Activated naive CD8-positive, alpha-beta T cell treated with anti-CD3 and anti-CD28 coated beads, Interleukin-2, amount 10 ng/mL, durations not matched to agents 7 days and 5 days (primary cell): Measurements from ENCODE around the gene ELOF1. TPM values are rescaled to one million over a fixed set of nuclear protein-coding genes. Genes with fewer than 3 reads are reported as not detected.

Source experiments
- ATAC-seq: fragments of 150-1000 bp; cut with Tn5 transposase; one replicate; pipeline ENCODE4 v1.10.0; 2021; ENCODE audit warnings: low read depth, moderate library complexity
- POLR2A ChIA-PET: fragments of 350-600 bp; sonication (Branson Sonifier 250); formaldehyde crosslinking; loops from one replicate; lab custom pipeline; 2021; ENCODE audit warnings: antibody characterized with exemption; lab: Charles Lee
- DNase-seq: peaks from one replicate; pipeline ENCODE4 v3.0.0; 2021
- H3K27ac Mint-ChIP-seq: one replicate; pipeline ENCODE4 v1.8.0; 2022; ENCODE audit warnings: mild to moderate bottlenecking, mixed read lengths
- H3K27me3 Mint-ChIP-seq: one replicate; pipeline ENCODE4 v1.8.0; 2022; ENCODE audit warnings: mild to moderate bottlenecking, moderate library complexity, mixed read lengths
- H3K36me3 Mint-ChIP-seq: one replicate; pipeline ENCODE4 v1.8.0; 2021; ENCODE audit warnings: mild to moderate bottlenecking, mixed read lengths
- H3K4me1 Mint-ChIP-seq: one replicate; pipeline ENCODE4 v1.8.0; 2021; ENCODE audit warnings: mixed read lengths
- H3K4me3 Mint-ChIP-seq: one replicate; pipeline ENCODE4 v1.8.0; 2022; ENCODE audit warnings: mild to moderate bottlenecking, moderate library complexity, mixed read lengths
- H3K9me3 Mint-ChIP-seq: one replicate; pipeline ENCODE4 v1.8.0; 2021; ENCODE audit warnings: mixed read lengths
- total RNA-seq, 2 experiments: library from RNA; stranded (reverse); gene quantifications; one replicate each; pipeline ENCODE4 v1.2.3, GENCODE V29; 2021

ELOF1 gene
- total RNA-seq, 2 experiments from 2014 or later: 47.0 to 49.0 TPM

GRCh38 chr19:11506967-11507366 lies 52.1 kb downstream of the ELOF1 start:
- POLR2A ChIA-PET: interaction anchor here (0.7 to 1.8 kb wide), 6 partner anchors 12 to 671 kb away, joined by 3 to 9 read pairs (median 6); partner anchors contain the start of genes ELOF1 and TMED1
- Mint-ChIP-seq H3K9me3 (no peaks in the 10 kb centered on the region), H3K27ac (peak overlapping the region; percentile 87), H3K4me1 (peaks cover 13% of the 10 kb centered on the region), H3K4me3 (peak overlapping the region; percentile 89), H3K36me3 (peaks cover 7% of the 10 kb centered on the region), H3K27me3 (no peaks in the 10 kb centered on the region)
- no peak for DNase-seq
- ATAC-seq: no peak

GRCh38 chr19:11506101-11506555 lies 52.9 kb downstream of the ELOF1 start:
- H3K4me3 Mint-ChIP-seq: peak overlapping the region; percentile 89
- peak overlapping the region; percentile 87 for H3K27ac Mint-ChIP-seq
- peaks cover 13% of the 10 kb centered on the region for H3K4me1 Mint-ChIP-seq
- no peaks in the 10 kb centered on the region for H3K9me3 Mint-ChIP-seq
- no peak for DNase-seq
- POLR2A ChIA-PET: interaction anchor here (0.7 to 1.8 kb wide), 9 partner anchors 13 to 670 kb away, joined by 3 to 9 read pairs (median 6); partner anchors contain the start of genes ECSIT, ELOF1 and TMED1
- peak; percentile 43 for ATAC-seq
- H3K36me3 Mint-ChIP-seq: peaks cover 9% of the 10 kb centered on the region
- no peaks in the 10 kb centered on the region for H3K27me3 Mint-ChIP-seq

- H3K27ac Mint-ChIP-seq: peak within 1 kb of the TSS; percentile 87
- H3K27me3 Mint-ChIP-seq: no peaks in the 10 kb centered on the region
- ATAC-seq (peak; percentile 68), DNase-seq (peak; percentile 95)
- peak within 1 kb of the TSS; percentile 89 for H3K4me3 Mint-ChIP-seq
- POLR2A ChIA-PET: interaction anchor here (1.2 to 1.8 kb wide), 6 partner anchors 17 to 130 kb away, joined by 3 to 9 read pairs (median 6); partner anchors contain the start of genes ECSIT and ELOF1
- H3K9me3 Mint-ChIP-seq: no peaks in the 10 kb centered on the region
- H3K36me3 Mint-ChIP-seq: peaks cover 6% of the 10 kb centered on the region
- H3K4me1 Mint-ChIP-seq: peaks cover 13% of the 10 kb centered on the region
Measured at GRCh38 chr19:11505504-11506100, 53.4 kb downstream of the ELOF1 start, which contains the start of gene ZNF653. Gene ZNF653 (minus strand): TSS chr19:11505839. CDS start chr19:11505786, 53 bp downstream.

- ATAC-seq (peak; percentile 90), DNase-seq (peak; percentile 98)
- Mint-ChIP-seq H3K27me3 (no peaks in the 10 kb centered on the region), H3K36me3 (peaks cover 6% of the 10 kb centered on the region), H3K4me3 (peak overlapping the region; percentile 89), H3K9me3 (no peaks in the 10 kb centered on the region), H3K27ac (peak overlapping the region; percentile 83), H3K4me1 (peaks cover 13% of the 10 kb centered on the region)
- POLR2A ChIA-PET: interaction anchor here (1.2 to 1.7 kb wide), 3 partner anchors 23 to 130 kb away, joined by 3 to 9 read pairs (median 6); partner anchors contain the start of gene ECSIT
Measured at GRCh38 chr19:11505032-11505503, 54.0 kb downstream of the ELOF1 start.

- Mint-ChIP-seq H3K27ac (peak overlapping the region; percentile 83), H3K4me1 (peaks cover 13% of the 10 kb centered on the region), H3K9me3 (no peaks in the 10 kb centered on the region), H3K27me3 (no peaks in the 10 kb centered on the region), H3K4me3 (peak overlapping the region; percentile 89), H3K36me3 (peaks cover 8% of the 10 kb centered on the region)
- DNase-seq (no peak), ATAC-seq (no peak)
- POLR2A ChIA-PET: interaction anchor here (1.2 kb wide), 1 partner anchor 129 kb away, joined by 3 read pairs; no protein-coding TSS in a partner anchor
Measured at GRCh38 chr19:11504502-11505031, 54.5 kb downstream of the ELOF1 start.

Other genes with a start within 250 kb of the ELOF1 start
- gene RAB3D, start 219.6 kb downstream of the ELOF1 start, total RNA-seq: 10 to 100 TPM; 10.1 to 11.8 TPM
- 10 to 100 TPM; 29.4 to 35.2 TPM for gene TMEM205, start 213.0 kb downstream of the ELOF1 start, total RNA-seq
- 10 to 100 TPM; 36.2 to 40.7 TPM for gene CCDC159, start 212.7 kb downstream of the ELOF1 start, total RNA-seq
- 1 to 10 TPM; 5.5 to 6.3 TPM for gene PLPPR2, start 203.8 kb downstream of the ELOF1 start, total RNA-seq
- 1 to 10 TPM; 3.0 to 3.3 TPM for gene SWSAP1, start 184.6 kb downstream of the ELOF1 start, total RNA-seq
- gene EPOR, start 174.9 kb downstream of the ELOF1 start, total RNA-seq: 1 to 10 TPM; 8.3 to 8.8 TPM
- not detected for gene RGL3, start 139.9 kb downstream of the ELOF1 start, total RNA-seq
- not detected for gene ODAD3, start 124.1 kb downstream of the ELOF1 start, total RNA-seq
- gene PRKCSH, start 123.6 kb downstream of the ELOF1 start, total RNA-seq: 100 to 1,000 TPM; 297 to 310 TPM
- gene ELAVL3, start 78.2 kb downstream of the ELOF1 start, total RNA-seq: not detected
- 10 to 100 TPM; 21.1 to 21.8 TPM for gene ZNF653, start 53.4 kb downstream of the ELOF1 start, total RNA-seq
- gene ECSIT, start 30.1 kb downstream of the ELOF1 start, total RNA-seq: 10 to 100 TPM; 34.7 to 37.1 TPM
- gene CNN1, start 20.4 kb downstream of the ELOF1 start, total RNA-seq: not detected
- 10 to 100 TPM; 32.0 to 35.0 TPM for gene ACP5, start 18.4 kb upstream of the ELOF1 start, total RNA-seq
- gene ZNF627, start 38.3 kb upstream of the ELOF1 start, total RNA-seq: 1 to 10 TPM; 9.0 to 9.6 TPM
- gene ZNF823, start 179.7 kb upstream of the ELOF1 start, total RNA-seq: 1 to 10 TPM; 6.5 TPM
- 10 to 100 TPM; 15.0 to 15.5 TPM for gene ZNF441, start 207.8 kb upstream of the ELOF1 start, total RNA-seq
- 1 to 10 TPM; 3.1 to 3.6 TPM for gene ZNF491, start 239.3 kb upstream of the ELOF1 start, total RNA-seq